NB4 (cell line): Measurements from ENCODE around the gene ULK3.

Experiments used
- CTCF ChIP-seq: IDR thresholded peaks from one replicate; pipeline ENCODE4 v1.5.1; 2012; ENCODE audit warnings: low read depth, low read length
- POLR2A ChIP-seq: IDR thresholded peaks from 2 replicates; pipeline ENCODE4 v1.6.1; 2011; ENCODE audit warnings: mild to moderate bottlenecking; ENCODE audit not compliant: insufficient read length; ENCODE audit errors: extremely low read depth
- TF ChIP-seq, protein P1 (sequence below): IDR thresholded peaks from 2 replicates; pipeline ENCODE4 v1.6.1; 2011; ENCODE audit warnings: low read depth, low read length

DNA sequence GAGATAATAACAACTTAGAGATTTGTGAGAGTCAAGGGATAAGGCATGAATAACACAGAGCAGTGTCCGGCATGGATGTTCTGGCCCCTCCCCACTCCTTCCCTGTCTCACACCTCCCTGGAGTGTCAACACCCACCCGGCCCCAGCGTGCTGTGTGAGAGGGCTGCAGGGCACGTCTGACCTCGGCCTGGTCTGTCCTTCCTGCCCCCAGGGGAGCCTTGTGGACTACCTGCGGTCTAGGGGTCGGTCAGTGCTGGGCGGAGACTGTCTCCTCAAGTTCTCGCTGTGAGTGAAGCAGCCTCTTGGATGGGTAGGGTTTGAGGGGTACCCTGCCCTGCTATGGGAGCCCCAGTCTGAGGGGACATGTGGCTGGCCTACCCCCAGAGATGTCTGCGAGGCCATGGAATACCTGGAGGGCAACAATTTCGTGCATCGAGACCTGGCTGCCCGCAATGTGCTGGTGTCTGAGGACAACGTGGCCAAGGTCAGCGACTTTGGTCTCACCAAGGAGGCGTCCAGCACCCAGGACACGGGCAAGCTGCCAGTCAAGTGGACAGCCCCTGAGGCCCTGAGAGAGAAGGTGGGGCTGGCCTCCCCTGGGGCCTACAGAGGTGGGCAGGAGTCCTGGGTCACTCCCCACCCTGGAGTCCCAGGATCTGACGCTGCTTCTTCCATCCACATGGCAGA lies 41.5 kb downstream of the ULK3 start:
- TF ChIP-seq CTCF (no peak), POLR2A (no peak)
- TF ChIP-seq, protein P1, sequence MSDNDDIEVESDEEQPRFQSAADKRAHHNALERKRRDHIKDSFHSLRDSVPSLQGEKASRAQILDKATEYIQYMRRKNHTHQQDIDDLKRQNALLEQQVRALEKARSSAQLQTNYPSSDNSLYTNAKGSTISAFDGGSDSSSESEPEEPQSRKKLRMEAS: no peak
